ENCODE measurements around the gene TP53BP1. TPM values are rescaled to one million over a fixed set of nuclear protein-coding genes. Genes with fewer than 3 reads are reported as not detected.

The TP53BP1 gene
- total RNA-seq, 1 donor, result 30.6 TPM

DNA sequence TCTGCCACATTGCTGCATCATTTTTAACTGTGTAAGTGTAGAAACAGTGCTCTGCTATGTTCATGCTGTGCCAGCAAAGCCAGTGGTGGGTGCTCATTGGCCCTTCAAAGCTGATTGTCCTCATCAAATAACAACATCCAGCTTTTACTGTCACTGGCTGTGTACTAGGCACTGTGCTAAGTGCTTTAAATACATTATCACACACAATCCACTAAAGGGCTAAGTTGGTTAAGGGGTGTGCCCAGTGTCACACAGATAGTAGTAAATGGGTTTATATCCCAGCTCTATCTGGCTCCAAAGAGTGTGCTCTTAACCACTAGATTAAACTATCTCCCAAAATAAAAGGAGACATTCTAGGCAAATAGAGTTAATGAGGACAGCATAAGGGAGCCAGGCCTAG is 114.4 kb downstream of the TP53BP1 start:
- Histone ChIP-seq H3K4me3 (ENCODE audit: low read length) (no peak overlapping the region), H3K4me1 (ENCODE audit: insufficient read depth, low read length) (no peaks in the 10 kb centered on the region), H3K9me3 (ENCODE audit: low read depth, low read length) (no peaks in the 10 kb centered on the region), H3K27me3 (ENCODE audit: insufficient read depth, low read length) (no peaks in the 10 kb centered on the region)

DNA sequence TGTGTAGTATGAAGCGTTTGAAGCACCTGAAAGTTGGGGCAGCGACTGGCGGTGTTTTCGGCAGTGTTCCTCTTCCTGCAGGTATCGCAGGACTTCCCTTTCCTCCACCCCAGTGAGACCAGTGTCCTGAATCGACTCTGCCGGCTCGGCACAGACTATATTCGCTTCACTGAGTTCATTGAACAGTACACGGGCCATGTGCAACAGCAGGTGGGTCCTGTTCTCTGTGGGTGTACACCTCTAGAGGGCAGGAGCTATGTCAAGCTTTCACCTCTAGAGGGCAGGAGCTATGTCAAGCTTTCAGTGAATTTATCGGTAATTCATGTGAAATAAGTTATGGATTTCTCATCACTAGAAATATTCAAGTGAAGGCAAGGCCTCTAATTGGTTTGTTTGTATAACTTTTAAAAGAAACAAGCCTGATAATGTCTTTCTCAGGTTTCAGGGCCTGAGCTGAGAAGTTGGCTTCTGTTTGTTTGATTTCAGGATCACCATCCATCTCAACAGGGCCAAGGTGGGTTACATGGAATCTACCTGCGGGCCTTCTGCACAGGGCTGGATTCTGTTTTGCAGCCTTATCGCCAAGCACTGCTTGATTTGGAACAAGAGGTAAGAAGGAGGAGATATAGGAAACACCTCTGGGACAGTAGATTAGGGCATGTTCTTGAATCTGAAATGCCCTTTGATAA is 116.8 kb downstream of the TP53BP1 start:
- no peaks in the 10 kb centered on the region for H3K27me3 ChIP-seq (ENCODE audit: insufficient read depth, low read length)
- H3K4me3 ChIP-seq (ENCODE audit: low read length), result no peak overlapping the region
- H3K4me1 ChIP-seq (ENCODE audit: insufficient read depth, low read length), result peaks cover 9% of the 10 kb centered on the region
- H3K9me3 ChIP-seq (ENCODE audit: low read depth, low read length), result no peaks in the 10 kb centered on the region

DNA sequence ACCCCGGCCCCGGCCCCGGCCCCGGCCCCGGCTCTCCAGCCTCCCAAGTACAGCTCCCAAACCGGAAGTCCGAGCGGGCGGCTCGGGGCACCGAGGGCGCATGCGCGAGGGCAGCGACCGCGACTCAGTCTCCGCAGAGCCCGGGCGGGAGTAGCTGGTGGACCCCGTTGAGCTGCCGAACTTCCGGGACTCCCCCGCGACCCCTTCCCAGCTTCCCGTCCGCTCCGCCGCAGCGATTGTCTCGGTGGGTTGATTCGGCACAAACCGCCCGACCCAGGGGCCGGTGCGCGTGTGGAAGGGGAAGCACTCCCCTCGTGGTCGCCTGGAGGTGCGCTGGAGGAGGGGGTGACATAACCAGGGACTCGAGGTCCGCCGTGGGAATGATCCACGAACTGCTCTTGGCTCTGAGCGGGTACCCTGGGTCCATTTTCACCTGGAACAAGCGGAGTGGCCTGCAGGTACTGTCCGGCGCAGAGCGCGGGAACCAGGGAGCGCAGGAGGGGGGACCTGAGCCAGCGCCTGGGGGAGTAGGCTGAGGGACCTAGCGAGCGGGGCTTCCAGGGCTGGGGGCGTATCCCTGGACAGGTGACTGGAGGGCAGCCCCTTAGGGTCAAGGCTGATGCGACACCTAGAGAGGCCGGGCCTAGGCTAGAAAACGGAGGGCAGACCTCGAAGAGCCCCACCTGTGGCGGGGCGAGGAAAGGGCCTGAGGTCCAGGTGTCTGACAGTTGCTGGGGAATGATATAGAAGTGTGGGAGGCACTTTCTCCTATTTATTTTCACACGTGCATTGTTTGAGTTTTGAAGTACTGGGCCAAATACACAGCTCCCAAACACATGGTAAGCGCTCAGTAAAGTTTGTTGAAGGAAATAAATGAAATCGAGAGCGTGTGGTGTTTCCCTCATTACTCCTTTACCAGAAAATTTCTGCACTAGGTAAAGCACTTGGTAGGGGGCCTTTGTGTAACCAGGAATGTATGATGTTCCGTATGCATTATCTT is 121.7 kb downstream of the TP53BP1 start, which contains the start of the genes TUBGCP4 and ZSCAN29:
Gene TUBGCP4 (plus strand): TSS at position 127 of the 1,000 bp plus-strand sequence. CDS start 254 bp downstream, at position 381.
Gene ZSCAN29 (minus strand): TSS at position 69 of the 1,000 bp plus-strand sequence. CDS start 1,130 bp downstream, outside the sequence.
- peak within 1 kb of the TSS; percentile 74 for H3K4me3 ChIP-seq (ENCODE audit: low read length)
- H3K4me1 ChIP-seq (ENCODE audit: insufficient read depth, low read length), result peaks cover 31% of the 10 kb centered on the region
- no peaks in the 10 kb centered on the region for H3K9me3 ChIP-seq (ENCODE audit: low read depth, low read length)
- H3K27me3 ChIP-seq (ENCODE audit: insufficient read depth, low read length), result no peaks in the 10 kb centered on the region

DNA sequence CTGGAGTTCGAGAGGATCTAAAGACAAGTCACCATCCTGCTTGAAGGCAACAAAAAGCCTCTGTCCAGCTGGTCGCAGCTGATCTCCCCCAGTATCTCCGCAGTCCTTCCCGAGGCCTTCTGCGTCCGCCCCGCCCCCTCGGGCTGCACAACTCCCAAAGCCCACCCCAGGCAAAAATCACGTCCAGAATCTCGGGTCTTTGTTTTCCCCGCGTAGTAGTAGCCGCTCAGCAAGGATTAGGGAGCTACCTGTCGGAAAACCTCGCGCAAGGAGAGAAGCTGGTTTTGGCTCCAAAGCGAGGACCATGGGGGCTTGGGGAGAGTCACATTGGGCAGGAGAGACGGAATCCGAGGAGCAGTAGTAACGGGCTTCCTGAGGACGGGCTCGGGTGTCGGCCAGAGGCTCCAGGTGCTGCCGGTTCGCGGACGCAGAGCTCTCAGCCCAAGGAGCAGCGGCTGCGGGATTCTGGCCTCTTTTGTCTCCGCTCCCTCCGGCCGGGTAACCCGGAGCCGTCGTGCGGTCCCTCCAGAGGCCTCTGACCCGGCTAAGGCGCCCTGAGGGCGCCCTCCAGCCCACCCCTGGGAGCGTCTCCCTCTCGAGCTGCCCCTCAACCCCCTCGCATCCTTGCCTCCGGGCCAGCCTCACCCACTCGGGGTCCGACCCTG is 122.5 kb downstream of the TP53BP1 start:
- Histone ChIP-seq H3K4me3 (ENCODE audit: low read length) (peak overlapping the region; percentile 74), H3K4me1 (ENCODE audit: insufficient read depth, low read length) (peaks cover 31% of the 10 kb centered on the region), H3K27me3 (ENCODE audit: insufficient read depth, low read length) (no peaks in the 10 kb centered on the region), H3K9me3 (ENCODE audit: low read depth, low read length) (no peaks in the 10 kb centered on the region)

DNA sequence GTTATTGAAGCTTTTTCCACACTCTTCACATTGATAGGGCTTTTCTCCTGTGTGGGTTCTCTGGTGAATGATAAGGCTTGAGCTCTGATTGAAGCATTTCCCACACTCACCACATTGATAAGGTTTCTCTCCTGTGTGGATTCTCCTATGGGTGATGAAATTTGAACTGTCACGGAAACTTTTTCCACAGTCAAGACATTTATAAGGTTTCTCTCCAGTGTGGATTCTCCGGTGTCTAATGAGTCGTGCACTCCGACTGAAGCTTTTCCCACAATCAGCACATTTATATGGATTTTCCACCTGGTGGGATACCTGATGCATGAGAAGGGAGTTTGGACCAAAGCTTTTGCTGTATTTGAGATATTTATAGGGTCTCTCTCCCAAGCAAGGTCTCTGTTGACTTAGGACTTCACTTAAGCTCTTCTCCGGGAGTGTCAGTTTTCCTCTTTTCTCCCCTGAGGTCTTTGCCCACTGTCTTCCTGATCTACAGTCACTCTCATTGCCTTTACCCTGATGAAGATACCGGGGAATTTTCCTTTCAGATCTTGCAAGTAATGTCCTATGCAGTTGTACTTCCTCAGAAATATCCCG is 131.5 kb downstream of the TP53BP1 start:
- no peak overlapping the region for H3K4me3 ChIP-seq (ENCODE audit: low read length)
- H3K27me3 ChIP-seq (ENCODE audit: insufficient read depth, low read length), result no peaks in the 10 kb centered on the region
- H3K9me3 ChIP-seq (ENCODE audit: low read depth, low read length), result peaks cover 42% of the 10 kb centered on the region
- H3K4me1 ChIP-seq (ENCODE audit: insufficient read depth, low read length), result no peaks in the 10 kb centered on the region

DNA sequence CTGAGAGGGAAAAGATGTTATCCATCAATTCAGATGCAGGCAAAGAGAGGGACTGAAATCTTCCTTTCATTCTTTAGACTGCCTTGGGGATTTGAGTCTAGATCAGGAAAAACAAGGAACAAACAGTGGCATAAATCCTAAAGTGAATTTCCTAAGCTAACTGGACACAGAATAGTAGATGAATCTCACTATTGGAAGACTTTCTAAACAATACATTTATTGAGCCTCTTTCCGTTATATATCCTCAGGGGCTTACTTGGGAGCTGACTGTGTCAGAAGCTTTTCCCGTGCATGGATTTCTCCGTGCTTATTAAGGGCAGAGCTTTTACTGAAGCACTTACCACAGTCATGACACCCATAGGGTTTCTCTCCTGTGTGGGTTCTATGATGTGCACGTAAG is 132.1 kb downstream of the TP53BP1 start:
- Histone ChIP-seq H3K4me3 (ENCODE audit: low read length) (no peak overlapping the region), H3K9me3 (ENCODE audit: low read depth, low read length) (peaks cover 42% of the 10 kb centered on the region), H3K4me1 (ENCODE audit: insufficient read depth, low read length) (no peaks in the 10 kb centered on the region), H3K27me3 (ENCODE audit: insufficient read depth, low read length) (no peaks in the 10 kb centered on the region)

Other genes with a start within 250 kb of the TP53BP1 start
- not detected for gene TGM5, start 226.2 kb downstream of the TP53BP1 start, total RNA-seq
- gene TGM7, start 190.9 kb downstream of the TP53BP1 start, total RNA-seq, result not detected
- 9.7 TPM for gene LCMT2, start 162.6 kb downstream of the TP53BP1 start, total RNA-seq
- gene ZSCAN29, start 122.1 kb downstream of the TP53BP1 start, total RNA-seq, result 8.6 TPM
- gene TUBGCP4, start 122.1 kb downstream of the TP53BP1 start, total RNA-seq, result 4.9 TPM
- gene MAP1A, start 24.5 kb upstream of the TP53BP1 start, total RNA-seq, result 2.4 TPM
- 9.9 TPM for gene PPIP5K1, start 97.1 kb upstream of the TP53BP1 start, total RNA-seq
- not detected for gene CKMT1B, start 100.9 kb upstream of the TP53BP1 start, total RNA-seq
- 0.42 TPM for gene STRC, start 125.6 kb upstream of the TP53BP1 start, total RNA-seq
- 2.5 TPM for gene CATSPER2, start 155.7 kb upstream of the TP53BP1 start, total RNA-seq
- gene CKMT1A, start 200.7 kb upstream of the TP53BP1 start, total RNA-seq, result not detected